GM23338 (cell line): ENCODE data around the gene FKBP7. TPM values are rescaled to one million over a fixed set of nuclear protein-coding genes. Genes with fewer than 3 reads are reported as not detected.

ENCODE experiments used
- ATAC-seq: fragments of 200-7000 bp; cut with Tn5 transposase; 3 replicates; pipeline ENCODE4 v1.9.1; 2020
- DNase-seq: peaks from one replicate; pipeline ENCODE4 v3.0.0-alpha.2; 2015; ENCODE audit warnings: low spot score
- H2AFZ ChIP-seq: fragments of 200-600 bp; sonication (generic); 2 replicates; pipeline ENCODE4 v1.8.0; 2016; ENCODE audit warnings: antibody characterized with exemption, mild to moderate bottlenecking, moderate library complexity
- H3F3A ChIP-seq: fragments of 200-600 bp; sonication (generic); replicated peaks from 2 replicates; pipeline ENCODE4 v1.8.0; 2017; ENCODE audit warnings: antibody characterized with exemption, mixed run types, low read depth
- H3K27ac ChIP-seq: fragments of 200-600 bp; sonication (generic); 2 replicates; pipeline ENCODE4 v1.6.1; 2016; ENCODE audit warnings: low read depth
- H3K27me3 ChIP-seq: fragments of 200-600 bp; sonication (generic); 2 replicates; pipeline ENCODE4 v1.8.0; 2016; ENCODE audit warnings: mild to moderate bottlenecking, mixed run types, moderate library complexity; ENCODE audit not compliant: insufficient read depth
- H3K36me3 ChIP-seq: fragments of 200-600 bp; sonication (generic); 2 replicates; pipeline ENCODE4 v1.8.0; 2016; ENCODE audit warnings: mild to moderate bottlenecking; ENCODE audit not compliant: insufficient read depth
- H3K4me1 ChIP-seq: fragments of 200-600 bp; sonication (generic); 2 replicates; pipeline ENCODE4 v1.8.0; 2016; ENCODE audit warnings: mild to moderate bottlenecking, moderate library complexity; ENCODE audit not compliant: insufficient read depth
- H3K4me2 ChIP-seq: fragments of 200-600 bp; sonication (generic); 2 replicates; pipeline ENCODE4 v1.7.1; 2017; ENCODE audit warnings: mixed run types
- H3K4me3 ChIP-seq: fragments of 200-600 bp; sonication (generic); 2 replicates; pipeline ENCODE4 v1.6.1; 2016; ENCODE audit warnings: mixed run types
- H3K79me2 ChIP-seq: fragments of 200-600 bp; sonication (generic); replicated peaks from 2 replicates; pipeline ENCODE4 v1.8.0; 2017; ENCODE audit warnings: mild to moderate bottlenecking; ENCODE audit not compliant: insufficient read depth
- H3K9me2 ChIP-seq: fragments of 200-600 bp; sonication (generic); 2 replicates; pipeline ENCODE4 v1.8.0; 2017; ENCODE audit not compliant: insufficient read depth
- H4K20me1 ChIP-seq: fragments of 200-600 bp; sonication (generic); replicated peaks from 2 replicates; pipeline ENCODE4 v1.8.0; 2017; ENCODE audit warnings: mild to moderate bottlenecking; ENCODE audit not compliant: insufficient read depth
- H3K27ac Mint-ChIP-seq: 2 replicates; pipeline ENCODE4 v1.8.0; 2020; ENCODE audit warnings: inconsistent platforms, mild to moderate bottlenecking, moderate library complexity, mixed read lengths
- H3K27me3 Mint-ChIP-seq: 3 replicates; pipeline ENCODE4 v1.8.0; 2022; ENCODE audit warnings: low read depth, mild to moderate bottlenecking, moderate library complexity, mixed read lengths, inconsistent platforms; ENCODE audit not compliant: insufficient read depth, poor library complexity
- H3K36me3 Mint-ChIP-seq: 3 replicates; pipeline ENCODE4 v1.8.0; 2021; ENCODE audit warnings: low read depth, mild to moderate bottlenecking, inconsistent platforms, moderate library complexity, mixed read lengths
- H3K4me1 Mint-ChIP-seq: 3 replicates; pipeline ENCODE4 v1.8.0; 2020; ENCODE audit warnings: mild to moderate bottlenecking, inconsistent platforms, mixed read lengths
- H3K4me3 Mint-ChIP-seq: 3 replicates; pipeline ENCODE4 v1.8.0; 2021; ENCODE audit warnings: moderate library complexity, mild to moderate bottlenecking, inconsistent platforms, mixed read lengths
- H3K9me3 Mint-ChIP-seq: 3 replicates; pipeline ENCODE4 v1.8.0; 2020; ENCODE audit warnings: moderate library complexity, mild to moderate bottlenecking, inconsistent platforms, mixed read lengths
- CREB1 ChIP-seq: fragments of 250-450 bp; sonication (Bioruptor Pico); IDR thresholded peaks from 2 replicates; pipeline ENCODE4 v1.5.0; 2020; ENCODE audit warnings: low read depth, mild to moderate bottlenecking, moderate library complexity
- ETS1 ChIP-seq: IDR thresholded peaks from 2 replicates; pipeline ENCODE4 v1.6.1; 2016; ENCODE audit warnings: antibody characterized with exemption
- EZH2 ChIP-seq: fragments of 200-600 bp; sonication (generic); IDR thresholded peaks from one replicate; pipeline ENCODE4 v1.8.0; 2017; ENCODE audit warnings: antibody characterized with exemption, mild to moderate bottlenecking, low read depth; ENCODE audit not compliant: unreplicated experiment
- EZH2phosphoT487 ChIP-seq: fragments of 200-600 bp; sonication (generic); IDR thresholded peaks from one replicate; pipeline ENCODE4 v1.8.1; 2018; ENCODE audit warnings: antibody characterized with exemption; ENCODE audit not compliant: unreplicated experiment
- JUNB ChIP-seq: IDR thresholded peaks from one replicate; pipeline ENCODE4 v1.6.1; 2016; ENCODE audit warnings: antibody characterized with exemption; ENCODE audit not compliant: unreplicated experiment
- NANOG ChIP-seq: IDR thresholded peaks from 2 replicates; pipeline ENCODE4 v1.6.1; 2016; ENCODE audit warnings: antibody characterized with exemption, borderline replicate concordance
- POLR2AphosphoS5 ChIP-seq: IDR thresholded peaks from 2 replicates; pipeline ENCODE4 v1.6.1; 2016; ENCODE audit warnings: antibody characterized with exemption, low read depth
- REST ChIP-seq: IDR thresholded peaks from one replicate; pipeline ENCODE4 v1.6.1; 2018; ENCODE audit warnings: antibody characterized with exemption; ENCODE audit not compliant: unreplicated experiment
- STAT1 ChIP-seq: IDR thresholded peaks from one replicate; pipeline ENCODE4 v1.6.1; 2016; ENCODE audit warnings: antibody characterized with exemption; ENCODE audit not compliant: unreplicated experiment
- ZNF114 ChIP-seq: fragments of 250-450 bp; sonication (Bioruptor Pico); IDR thresholded peaks from 2 replicates; pipeline ENCODE4 v1.5.0; 2020; ENCODE audit warnings: mild to moderate bottlenecking, moderate library complexity
- ZNF331 ChIP-seq: fragments of 250-450 bp; sonication (Bioruptor Pico); IDR thresholded peaks from 2 replicates; pipeline ENCODE4 v1.5.0; 2020; ENCODE audit warnings: low read depth, mild to moderate bottlenecking, moderate library complexity
- ZNF462 ChIP-seq: fragments of 250-450 bp; sonication (Bioruptor Pico); IDR thresholded peaks from 2 replicates; pipeline ENCODE4 v1.5.0; 2020; ENCODE audit warnings: mild to moderate bottlenecking, moderate library complexity
- polyA plus RNA-seq: library from polyadenylated mRNA; unstranded; fragments of >200 nt; fragmentation: Nextera tagmentation; extraction: Ambion mirVana; gene quantifications from 2 replicates; pipeline ENCODE4 v1.2.1, GENCODE V29; 2016
- total RNA-seq: library from RNA; depleted of rRNA; stranded (reverse); fragments of >200 nt; shearing (Covaris generic); gene quantifications from 2 replicates; pipeline ENCODE4 v1.2.3, GENCODE V29; 2014

The FKBP7 gene
- total and polyA plus RNA-seq, 2 experiments from 2014 or later = 8.3 to 9.0 TPM

- TF ChIP-seq ZNF462 (CRISPR knock-in tag) (no peak), EZH2 (no peak), ZNF331 (CRISPR knock-in tag) (no peak), EZH2phosphoT487 (no peak), STAT1 (no peak), POLR2AphosphoS5 (no peak), NANOG (no peak)
Measured at GRCh38 chr2:178418426-178418825, 60.0 kb downstream of the FKBP7 start (continued).

- H3K4me3 ChIP-seq = no peak overlapping the region
- Mint-ChIP-seq H3K9me3 (no peaks in the 10 kb centered on the region), H3K36me3 (no peaks in the 10 kb centered on the region), H3K27me3 (peaks cover 9% of the 10 kb centered on the region), H3K27ac (no peak overlapping the region), H3K4me1 (peaks cover 11% of the 10 kb centered on the region), H3K4me3 (no peak overlapping the region)
- H3K9me2 ChIP-seq = no peaks in the 10 kb centered on the region
- H3K4me2 ChIP-seq = no peak overlapping the region
- no peak overlapping the region for H2AFZ ChIP-seq
- DNase-seq (no peak), ATAC-seq (no peak)
- no peaks in the 10 kb centered on the region for H3K4me1 ChIP-seq
- H3K27ac ChIP-seq = no peak overlapping the region
- H3K27me3 ChIP-seq = no peaks in the 10 kb centered on the region
- H3K79me2 ChIP-seq = peaks cover 7% of the 10 kb centered on the region; the same call in 1 of the 2 replicates
- no peaks in the 10 kb centered on the region for H4K20me1 ChIP-seq
- no peaks in the 10 kb centered on the region for H3F3A ChIP-seq
- H3K36me3 ChIP-seq = no peaks in the 10 kb centered on the region
- TF ChIP-seq ZNF114 (CRISPR knock-in tag) (no peak), EZH2 (no peak), NANOG (no peak), EZH2phosphoT487 (no peak), REST (no peak), STAT1 (no peak), ETS1 (no peak), JUNB (no peak), CREB1 (CRISPR knock-in tag) (no peak)
Measured at GRCh38 chr2:178417916-178418315, 60.5 kb downstream of the FKBP7 start.
